H1 (cell line): ENCODE results near the gene DOK7. TPM values are rescaled to one million over a fixed set of nuclear protein-coding genes. Genes with fewer than 3 reads are reported as not detected.

Experiments used
- SIX5 ChIP-seq: IDR thresholded peaks from 2 replicates; pipeline ENCODE4 v1.6.1; 2011; ENCODE audit warnings: mild to moderate bottlenecking, low read depth, low read length
- polyA plus RNA-seq, 7 experiments: library from polyadenylated mRNA; depleted of rRNA in 3 of 7; stranded (reverse) in 5 of 7; unstranded in 2 of 7; fragments of >200 nt in 5 of 7; fragments of 200-250 nt in 2 of 7; gene quantifications; 1 replicate in 5 of 7; 2 replicates in 1 of 7; 4 replicates in 1 of 7; pipeline versions ENCODE4 v1.2.1 to v1.2.3, GENCODE V29; 2011 to 2013; ENCODE audit warnings: missing spikeins in 2 of 7, mixed read lengths in 2 of 7
- total RNA-seq: library from RNA; stranded (reverse); fragmentation: NEBNext Ultra II Directional; extraction: Animal tissue kit (Norgen Biotek cat#: 25700); gene quantifications from 2 replicates; pipeline ENCODE4 v1.2.1, GENCODE V29; 2021

Gene DOK7
- total and polyA plus RNA-seq, 2 of the 8 experiments (the other 6 are each of a cell fraction or from before 2014, with no cell fraction given), result 0.32 TPM; not detected in 1

DNA sequence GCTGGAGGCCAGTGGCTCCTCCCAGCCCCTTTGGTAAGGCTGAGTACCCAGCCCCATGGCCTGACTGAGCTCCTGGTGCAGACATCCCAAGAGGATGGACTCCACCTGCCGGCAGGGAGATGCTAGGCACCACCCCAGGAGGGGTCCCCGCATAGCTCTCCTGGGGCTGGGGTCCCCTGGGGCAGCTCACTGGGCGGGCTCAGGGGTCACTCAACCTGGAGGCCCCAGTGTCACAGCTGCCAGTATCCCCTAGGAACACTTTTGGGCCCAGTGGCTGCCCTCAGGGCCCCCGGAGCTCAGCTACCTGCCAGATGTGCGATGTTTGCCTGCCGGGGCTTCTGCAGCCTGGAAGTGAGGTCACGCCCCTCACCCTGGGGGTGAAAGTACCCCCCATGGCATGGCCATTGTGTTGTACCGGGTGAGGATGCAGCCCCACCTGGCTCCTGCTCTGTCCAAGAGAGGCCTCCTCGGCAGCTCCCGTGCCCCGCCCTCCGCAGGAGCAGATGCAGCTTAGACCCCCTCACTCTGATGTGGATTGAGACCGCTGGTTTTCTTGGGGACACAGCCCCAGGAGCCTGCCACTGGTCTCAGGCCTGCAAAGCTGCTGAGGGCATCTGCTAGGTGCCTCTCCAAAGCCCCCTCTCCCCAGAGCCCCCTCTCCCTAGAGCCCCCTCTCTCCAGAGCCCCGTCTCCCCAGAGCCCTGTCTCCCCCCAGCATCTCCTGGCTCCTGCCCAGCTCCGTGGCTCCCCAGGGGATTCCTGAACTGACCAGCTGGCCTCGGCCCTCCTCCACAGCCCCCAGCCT is 28.0 kb upstream of the DOK7 start (continued):
- no peak for TF ChIP-seq SIX5
